Cardiac fibroblast (primary cell): ENCODE data around the gene BRAT1.
A peak's percentile ranks its signal among the peaks of the same experiment; 100 is the strongest.

Experiments
- DNase-seq, 2 donors: peaks; one replicate each; pipeline versions ENCODE4 v3.0.0 to v3.0.0-alpha.2; 2010; ENCODE audit warnings: low read depth in 2 of 2
- H3K4me3 ChIP-seq, 2 donors: replicated peaks in 1 of 2; 1 replicate in 1 of 2; 2 replicates in 1 of 2; pipeline ENCODE4 v1.5.1; 2011; ENCODE audit warnings: low read depth in 2 of 2, low read length in 2 of 2, mild to moderate bottlenecking in 2 of 2, moderate library complexity in 1 of 2
- CTCF ChIP-seq: IDR thresholded peaks from one replicate; pipeline ENCODE4 v1.5.1; 2011; ENCODE audit warnings: low read depth, mild to moderate bottlenecking, low read length, inconsistent platforms

BRAT1 gene

GRCh38 chr7:2555121-2556052, at the start of gene BRAT1:
Gene BRAT1 (minus strand): TSS chr7:2555524. CDS start chr7:2554431, 1,093 bp downstream.
- peak within 1 kb of the TSS; percentile 72 to 75 for H3K4me3 ChIP-seq
- TF ChIP-seq CTCF, result peak; percentile 54
- peak; percentile 93 to 95 for DNase-seq

GRCh38 chr7:2604608-2605174, 49.4 kb upstream of the BRAT1 start:
- no peak for TF ChIP-seq CTCF
- H3K4me3 ChIP-seq, result no peak overlapping the region
- no peak for DNase-seq

GRCh38 chr7:2603044-2603965, 48.0 kb upstream of the BRAT1 start:
- no peak for DNase-seq
- H3K4me3 ChIP-seq, result no peak overlapping the region
- no peak for TF ChIP-seq CTCF

- no peak overlapping the region for H3K4me3 ChIP-seq
- TF ChIP-seq CTCF, result no peak
- DNase-seq, result no peak
Observed at GRCh38 chr7:2602406-2603043, 47.2 kb upstream of the BRAT1 start.

- no peak overlapping the region for H3K4me3 ChIP-seq
- DNase-seq, result no peak
- TF ChIP-seq CTCF, result no peak
Observed at GRCh38 chr7:2601907-2602306, 46.6 kb upstream of the BRAT1 start.

- no peak for TF ChIP-seq CTCF
- no peak overlapping the region for H3K4me3 ChIP-seq
Observed at GRCh38 chr7:2601065-2601464, 45.7 kb upstream of the BRAT1 start.

More at GRCh38 chr7:2601065-2601464, 45.7 kb upstream of the BRAT1 start:
- DNase-seq, result no peak
